Adrenal gland (tissue), 12 donors: ENCODE measurements around the gene RCAN3. TPM values are rescaled to one million over a fixed set of nuclear protein-coding genes. Genes with fewer than 3 reads are reported as not detected.

Experiments used
- DNase-seq, 7 donors: peaks; one replicate each; pipeline ENCODE4 v3.0.0-alpha.2; 2019 to 2020
- H3K27ac ChIP-seq, 5 donors: fragments of 200-600 bp; sonication (generic) in 4 of 5; 1 replicate in 3 of 5; 2 replicates in 2 of 5; pipeline versions ENCODE4 v1.5.1 to v1.8.0; 2016 to 2020; ENCODE audit warnings: mild to moderate bottlenecking in 1 of 5
- H3K27me3 ChIP-seq: fragments of 200-600 bp; 2 replicates; pipeline ENCODE4 v1.8.0; 2021
- H3K36me3 ChIP-seq, 2 donors: fragments of 200-600 bp; replicated peaks in 1 of 2; 1 replicate in 1 of 2; 2 replicates in 1 of 2; pipeline versions ENCODE4 v1.5.1 to v1.8.0; 2018 to 2022
- H3K4me1 ChIP-seq, 2 donors: fragments of 200-600 bp; replicated peaks in 1 of 2; 1 replicate in 1 of 2; 2 replicates in 1 of 2; pipeline versions ENCODE4 v1.5.1 to v1.8.0; 2018 to 2021
- H3K4me3 ChIP-seq, 4 donors: fragments of 200-600 bp; sonication (generic) in 3 of 4; one replicate each; pipeline ENCODE4 v1.5.1; 2016 to 2018
- H3K9me3 ChIP-seq, 3 donors: fragments of 200-600 bp; sonication (generic) in 1 of 3; replicated peaks in 1 of 3; 1 replicate in 2 of 3; 2 replicates in 1 of 3; pipeline versions ENCODE4 v1.5.1 to v1.8.0; 2016 to 2021
- POLR2A ChIP-seq, 2 donors: fragments of 450-650 bp; IDR thresholded peaks; one replicate each; pipeline ENCODE4 v1.6.1; 2017; ENCODE audit warnings: antibody characterized with exemption in 2 of 2, mild to moderate bottlenecking in 2 of 2, moderate library complexity in 1 of 2
- WGBS, 4 donors: extraction: QIAGEN DNeasy Blood & Tissue Kit in 2 of 4; methylation state at CpG; one replicate each; pipeline versions ENCODE4 v1.1.5 to v1.1.7; 2013 to 2017; 5-methylcytosine and 5-hydroxymethylcytosine counted together
- intact Hi-C, 2 donors: fragments of 100-400 bp; cut with DNase I; formaldehyde crosslinking; loops; one replicate each; pipeline versions ENCODE4 v1.14.1 to v1.15.0; 2022 to 2023
- polyA plus RNA-seq, 3 donors: library from polyadenylated mRNA; stranded (reverse); fragments of 200-250 nt in 2 of 3; fragments of 350-450 nt in 1 of 3; fragmentation: Illumina TruSeq in 1 of 3; extraction: RNeasy Lipid Tissue Mini Kit (QIAGEN cat#74804) in 1 of 3; gene quantifications; one replicate each; pipeline ENCODE4 v1.2.3, GENCODE V29; 2013 to 2014
- total RNA-seq, 9 donors: library from RNA; depleted of rRNA in 4 of 9; stranded (reverse); fragments of >200 nt in 4 of 9; fragments of 120-200 nt in 1 of 9; fragmentation: NEBNext Ultra II Directional in 1 of 9; extraction: Animal tissue kit (Norgen Biotek cat#: 25700) in 1 of 9; gene quantifications; one replicate each; pipeline versions ENCODE4 v1.1.0 to v1.2.4, GENCODE V29; 2013 to 2023
- TF ChIP-seq, protein P1 (sequence below), 6 experiments: fragments of 450-650 bp in 4 of 6; fragments of 200-600 bp in 2 of 6; sonication (generic) in 1 of 6; IDR thresholded peaks; 1 replicate in 5 of 6; 2 replicates in 1 of 6; pipeline versions ENCODE4 v1.5.1 to v1.8.0; 2016 to 2021; ENCODE audit warnings: antibody characterized with exemption in 6 of 6, mild to moderate bottlenecking in 2 of 6, moderate library complexity in 1 of 6
- donor health status: healthy with polysubstance abuse.
- donor health status: Bipolar disorder and iron deficiency.
- donor health status: DM: yes; HTN: yes; CAD: no.
- donor health status: DM: no; HTN: no; CAD: no.
- donor health status: DM: no; HTN: no; CAD: no.
- donor health status: DM: yes; HTN: yes; CAD: no.

RCAN3 gene
- total and polyA plus RNA-seq, 12 donors: 0.48 to 5.6 (median 2.2) TPM

DNA sequence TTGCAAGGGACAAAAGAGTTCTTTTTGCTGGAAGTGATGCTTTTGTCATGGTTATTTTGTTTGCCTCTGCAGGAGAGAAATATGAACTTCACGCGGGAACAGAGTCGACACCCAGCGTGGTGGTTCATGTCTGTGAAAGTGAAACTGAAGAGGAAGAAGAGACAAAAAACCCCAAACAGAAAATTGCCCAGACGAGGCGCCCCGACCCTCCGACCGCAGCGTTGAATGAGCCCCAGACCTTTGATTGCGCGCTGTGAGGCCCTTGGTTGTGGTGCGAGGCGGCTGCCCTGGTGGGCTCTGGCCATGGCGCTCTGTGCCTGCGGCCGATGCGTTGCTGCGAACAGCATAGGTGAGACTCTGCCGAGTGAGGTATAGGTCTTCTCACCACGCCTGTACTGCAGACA lies 32.4 kb downstream of the RCAN3 start:
- Histone ChIP-seq H3K9me3 (no peaks in the 10 kb centered on the region), H3K4me1 (no peaks in the 10 kb centered on the region), H3K36me3 (peaks cover 0 to 3% of the 10 kb centered on the region in 2 donors), H3K27me3 (no peaks in the 10 kb centered on the region), H3K27ac (no peak overlapping the region), H3K4me3 (peak overlapping the region in 1 of 4 donors; percentile 36)
- intact Hi-C loops: no loop called here
- 76 to 84% (median 78%) methylated on average over 18 to 21 of the region's 21 CpGs for WGBS, 4 donors
- no peak for DNase-seq
- TF ChIP-seq, protein P1, sequence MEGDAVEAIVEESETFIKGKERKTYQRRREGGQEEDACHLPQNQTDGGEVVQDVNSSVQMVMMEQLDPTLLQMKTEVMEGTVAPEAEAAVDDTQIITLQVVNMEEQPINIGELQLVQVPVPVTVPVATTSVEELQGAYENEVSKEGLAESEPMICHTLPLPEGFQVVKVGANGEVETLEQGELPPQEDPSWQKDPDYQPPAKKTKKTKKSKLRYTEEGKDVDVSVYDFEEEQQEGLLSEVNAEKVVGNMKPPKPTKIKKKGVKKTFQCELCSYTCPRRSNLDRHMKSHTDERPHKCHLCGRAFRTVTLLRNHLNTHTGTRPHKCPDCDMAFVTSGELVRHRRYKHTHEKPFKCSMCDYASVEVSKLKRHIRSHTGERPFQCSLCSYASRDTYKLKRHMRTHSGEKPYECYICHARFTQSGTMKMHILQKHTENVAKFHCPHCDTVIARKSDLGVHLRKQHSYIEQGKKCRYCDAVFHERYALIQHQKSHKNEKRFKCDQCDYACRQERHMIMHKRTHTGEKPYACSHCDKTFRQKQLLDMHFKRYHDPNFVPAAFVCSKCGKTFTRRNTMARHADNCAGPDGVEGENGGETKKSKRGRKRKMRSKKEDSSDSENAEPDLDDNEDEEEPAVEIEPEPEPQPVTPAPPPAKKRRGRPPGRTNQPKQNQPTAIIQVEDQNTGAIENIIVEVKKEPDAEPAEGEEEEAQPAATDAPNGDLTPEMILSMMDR (IDR thresholded peaks at IDR 0.05): no peak
- TF ChIP-seq POLR2A (IDR thresholded peaks at IDR 0.05): no peak

DNA sequence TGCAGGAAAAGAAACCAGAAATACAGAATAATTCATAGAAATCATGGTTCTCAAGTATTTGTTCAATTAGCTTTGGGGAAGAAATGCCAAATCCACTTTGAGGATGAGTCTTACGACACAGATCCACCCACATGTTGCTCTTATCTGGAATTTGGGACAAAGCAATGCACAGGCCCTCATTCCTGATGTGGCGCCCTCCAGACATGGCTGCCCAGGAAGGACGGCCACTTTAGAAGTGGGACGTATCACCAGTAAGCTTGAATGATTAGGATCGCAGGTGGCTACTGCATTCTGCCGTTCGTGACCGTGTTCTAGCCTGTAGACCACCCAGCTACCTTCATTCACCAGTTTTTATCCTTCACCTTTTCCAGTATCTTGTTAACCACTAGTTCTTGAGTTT lies 33.1 kb downstream of the RCAN3 start:
- no peak for TF ChIP-seq POLR2A (IDR thresholded peaks at IDR 0.05)
- TF ChIP-seq, protein P1 (IDR thresholded peaks at IDR 0.05): no peak
- Histone ChIP-seq H3K9me3 (no peaks in the 10 kb centered on the region), H3K36me3 (peaks cover 0 to 3% of the 10 kb centered on the region in 2 donors), H3K4me3 (no peak overlapping the region), H3K27me3 (no peaks in the 10 kb centered on the region), H3K4me1 (no peaks in the 10 kb centered on the region), H3K27ac (no peak overlapping the region)
- DNase-seq: no peak
- WGBS, 4 donors: 85 to 95% (median 91%) methylated on average over 8 of the region's 8 CpGs
- intact Hi-C loops: no loop called here

DNA sequence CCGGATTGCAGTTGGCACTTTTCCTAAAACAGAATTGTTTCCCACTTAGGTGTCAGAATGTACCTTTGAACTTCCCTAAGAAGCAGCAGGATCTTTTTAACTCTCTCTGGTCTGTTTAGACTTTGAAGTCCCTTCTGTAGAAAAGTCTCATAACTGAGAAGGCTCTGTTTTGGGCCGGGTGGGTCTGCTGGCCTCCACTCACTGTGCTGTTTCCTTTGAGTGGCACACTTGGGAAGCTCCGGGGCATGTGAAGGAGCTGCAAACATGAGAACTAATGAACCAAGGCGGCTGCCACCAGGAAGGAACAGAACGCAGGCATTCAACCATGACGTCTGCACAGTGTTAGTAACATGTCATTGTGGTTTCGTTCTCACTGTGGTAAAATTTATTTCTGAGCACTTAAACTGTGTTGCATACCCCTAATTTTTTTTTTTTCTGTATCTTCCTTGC lies 33.8 kb downstream of the RCAN3 start:
- H3K27ac ChIP-seq: no peak overlapping the region
- H3K4me1 ChIP-seq: no peaks in the 10 kb centered on the region
- peaks cover 0 to 3% of the 10 kb centered on the region in 2 donors for H3K36me3 ChIP-seq
- H3K9me3 ChIP-seq: no peaks in the 10 kb centered on the region
- no peak for TF ChIP-seq POLR2A (IDR thresholded peaks at IDR 0.05)
- TF ChIP-seq, protein P1 (IDR thresholded peaks at IDR 0.05): no peak
- DNase-seq: peak in 1 of 7 donors; percentile 11
- no peaks in the 10 kb centered on the region for H3K27me3 ChIP-seq
- intact Hi-C loops: no loop called here
- H3K4me3 ChIP-seq: no peak overlapping the region
- 54 to 68% (median 62%) methylated on average over 7 of the region's 7 CpGs for WGBS, 4 donors

DNA sequence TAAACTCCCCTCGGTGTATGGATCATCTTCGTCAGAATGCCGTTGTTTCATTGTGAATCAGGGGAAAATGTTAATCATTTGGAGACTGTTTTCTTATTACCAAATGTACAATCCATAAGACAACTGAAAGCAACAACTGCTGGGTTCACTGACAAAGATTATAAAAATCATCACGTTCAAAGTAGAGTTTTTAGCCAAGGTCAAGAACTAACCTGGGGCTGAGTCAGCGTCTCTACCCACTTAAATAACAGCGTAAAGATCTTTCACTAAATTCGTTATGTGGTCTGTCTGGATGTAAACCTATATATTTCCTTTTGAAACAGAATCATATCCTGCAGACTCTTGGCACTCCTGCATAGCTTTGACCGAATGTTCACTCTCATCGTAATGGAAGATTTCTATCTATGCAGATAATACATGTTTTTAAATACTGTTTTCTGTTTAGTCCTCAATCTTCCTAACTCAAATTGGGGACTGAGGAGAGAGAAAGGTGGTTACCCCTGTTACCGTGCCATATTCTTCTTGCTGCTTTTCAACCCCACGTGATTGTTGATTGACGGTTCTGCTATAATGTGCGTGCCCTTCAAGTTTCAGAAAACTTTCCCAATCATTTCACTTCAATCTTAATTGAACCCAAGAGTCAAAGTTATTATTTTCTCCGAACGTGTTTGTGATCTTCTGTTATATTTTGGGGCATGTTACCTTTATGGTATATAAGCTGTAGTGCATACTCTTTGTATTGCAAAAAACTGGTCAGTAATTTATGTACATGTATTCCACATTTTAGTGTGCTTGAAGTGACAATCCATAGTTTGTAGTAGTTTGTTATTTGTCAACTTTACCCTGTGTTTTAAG lies 37.6 kb downstream of the RCAN3 start:
- no peak for DNase-seq
- H3K27me3 ChIP-seq: no peaks in the 10 kb centered on the region
- no peaks in the 10 kb centered on the region for H3K4me1 ChIP-seq
- intact Hi-C loops: no loop called here
- H3K4me3 ChIP-seq: no peak overlapping the region
- 69 to 73% (median 71%) methylated on average over 15 of the region's 15 CpGs for WGBS, 4 donors
- TF ChIP-seq, protein P1 (IDR thresholded peaks at IDR 0.05): no peak
- TF ChIP-seq POLR2A (IDR thresholded peaks at IDR 0.05): no peak
- no peak overlapping the region for H3K27ac ChIP-seq
- H3K36me3 ChIP-seq: no peaks in the 10 kb centered on the region
- no peaks in the 10 kb centered on the region for H3K9me3 ChIP-seq
